Small intestine (tissue), 7 donors: ENCODE measurements around the gene SH3RF1. TPM values are rescaled to one million over a fixed set of nuclear protein-coding genes. Genes with fewer than 3 reads are reported as not detected.

Experiments
- DNase-seq, 2 donors: peaks; one replicate each; pipeline versions ENCODE4 v3.0.0 to v3.0.0-alpha.2; 2013
- FAIRE-seq: peaks from 2 replicates; lab custom pipeline; 2012; peaks lifted over from hg19 to GRCh38; lab: Jason Lieb, UNC
- H3K27ac ChIP-seq, 3 donors: one replicate each; pipeline ENCODE4 v1.5.1; 2013; ENCODE audit warnings: low read length in 2 of 3, mild to moderate bottlenecking in 2 of 3, control low read depth in 1 of 3, inconsistent platforms in 1 of 3, low read depth in 1 of 3, moderate library complexity in 1 of 3
- H3K27me3 ChIP-seq, 3 donors: one replicate each; pipeline ENCODE4 v1.6.1; 2013; ENCODE audit warnings: low read length in 3 of 3, inconsistent platforms in 1 of 3; ENCODE audit not compliant: control insufficient read depth in 3 of 3, insufficient read depth in 3 of 3
- H3K36me3 ChIP-seq, 3 donors: one replicate each; pipeline ENCODE4 v1.6.1; 2013; ENCODE audit warnings: low read length in 3 of 3, inconsistent platforms in 1 of 3, low read depth in 1 of 3, mild to moderate bottlenecking in 1 of 3, moderate library complexity in 1 of 3; ENCODE audit not compliant: control insufficient read depth in 3 of 3, insufficient read depth in 2 of 3
- H3K4me1 ChIP-seq, 3 donors: one replicate each; pipeline ENCODE4 v1.6.1; 2013; ENCODE audit warnings: low read length in 2 of 3, inconsistent platforms in 1 of 3, low read depth in 1 of 3, mild to moderate bottlenecking in 1 of 3, moderate library complexity in 1 of 3; ENCODE audit not compliant: control insufficient read depth in 3 of 3, insufficient read depth in 2 of 3
- H3K4me3 ChIP-seq, 3 donors: one replicate each; pipeline ENCODE4 v1.5.1; 2013; ENCODE audit warnings: low read length in 3 of 3, control low read depth in 1 of 3, inconsistent platforms in 1 of 3, low read depth in 1 of 3, mild to moderate bottlenecking in 1 of 3, moderate library complexity in 1 of 3
- H3K9me3 ChIP-seq, 2 donors: one replicate each; pipeline ENCODE4 v1.6.1; 2013; ENCODE audit warnings: low read depth in 1 of 2, low read length in 1 of 2; ENCODE audit not compliant: control insufficient read depth in 2 of 2, insufficient read depth in 1 of 2
- WGBS, 3 donors: extraction: QIAGEN DNeasy Blood & Tissue Kit; methylation state at CpG; one replicate each; pipeline ENCODE4 v1.1.7; 2013; 5-methylcytosine and 5-hydroxymethylcytosine counted together
- polyA plus RNA-seq, 4 donors: library from polyadenylated mRNA; stranded (reverse) in 3 of 4; unstranded in 1 of 4; fragments of 200-250 nt in 3 of 4; fragments of 120-200 nt in 1 of 4; gene quantifications; one replicate each; pipeline versions ENCODE4 v1.2.1 to v1.2.3, GENCODE V29; 2013
- donor health status: healthy with polysubstance abuse.
- donor health status: control.
- donor health status: control.
- donor health status: Bipolar disorder and iron deficiency.
- donor health status: healthy.

SH3RF1 gene
- polyA plus RNA-seq, 4 donors: 10.7 to 35.6 (median 11.5) TPM

- WGBS, 3 donors: 94 to 95% (median 94%) methylated on average over 16 of the region's 16 CpGs
- Histone ChIP-seq H3K4me3 (no peak overlapping the region), H3K27ac (no peak overlapping the region), H3K36me3 (peaks cover 0 to 42% (median 13%) of the 10 kb centered on the region in 3 donors), H3K9me3 (no peaks in the 10 kb centered on the region), H3K4me1 (no peaks in the 10 kb centered on the region), H3K27me3 (no peaks in the 10 kb centered on the region)
- DNase-seq: no peak
- FAIRE-seq: no peak
Observed at GRCh38 chr4:169106696-169107229, 164.0 kb downstream of the SH3RF1 start.

- Histone ChIP-seq H3K27ac (no peak overlapping the region), H3K36me3 (peaks cover 0 to 41% (median 15%) of the 10 kb centered on the region in 3 donors), H3K27me3 (no peaks in the 10 kb centered on the region), H3K4me1 (no peaks in the 10 kb centered on the region), H3K4me3 (no peak overlapping the region), H3K9me3 (no peaks in the 10 kb centered on the region)
- FAIRE-seq: no peak
- DNase-seq: no peak
- 92 to 94% (median 93%) methylated on average over 6 of the region's 6 CpGs for WGBS, 3 donors
Observed at GRCh38 chr4:169105620-169106019, 165.1 kb downstream of the SH3RF1 start.

DNA sequence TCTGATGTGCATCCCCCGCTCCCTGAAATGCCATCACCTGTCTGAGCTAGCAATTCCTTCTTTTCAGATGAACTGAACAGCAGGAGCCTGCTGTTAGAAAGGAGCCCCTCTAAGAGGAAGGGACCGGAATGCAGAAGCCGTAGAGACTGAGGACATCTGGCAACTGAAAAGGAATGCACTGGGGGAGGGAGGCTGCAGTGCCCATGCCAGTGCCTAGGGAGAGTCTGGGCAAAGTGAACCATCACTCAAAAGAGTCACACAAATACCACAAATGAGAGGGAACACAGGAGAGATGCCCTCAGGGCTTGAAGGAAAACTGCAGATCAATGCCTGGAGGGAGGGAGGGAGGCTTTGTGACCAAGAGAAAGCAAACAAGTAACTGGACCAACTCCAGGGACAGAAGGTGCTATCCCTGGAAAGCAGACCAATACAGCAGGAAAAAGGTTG, 166.8 kb downstream of the SH3RF1 start:
- no peaks in the 10 kb centered on the region for H3K4me1 ChIP-seq
- 83 to 93% (median 87%) methylated on average over 3 of the region's 3 CpGs for WGBS, 3 donors
- FAIRE-seq (no peak), DNase-seq (no peak)
- H3K27ac ChIP-seq: no peak overlapping the region
- no peak overlapping the region for H3K4me3 ChIP-seq
- H3K9me3 ChIP-seq: no peaks in the 10 kb centered on the region
- peaks cover 0 to 37% (median 14%) of the 10 kb centered on the region in 3 donors for H3K36me3 ChIP-seq
- H3K27me3 ChIP-seq: no peaks in the 10 kb centered on the region

- H3K36me3 ChIP-seq: peaks cover 0 to 40% (median 11%) of the 10 kb centered on the region in 3 donors
- no peak overlapping the region for H3K4me3 ChIP-seq
- H3K27me3 ChIP-seq: no peaks in the 10 kb centered on the region
- H3K4me1 ChIP-seq: no peaks in the 10 kb centered on the region
- H3K9me3 ChIP-seq: peaks cover 0 to 3% of the 10 kb centered on the region in 2 donors
- FAIRE-seq: no peak
- H3K27ac ChIP-seq: no peak overlapping the region
- DNase-seq: no peak
- 83 to 93% (median 88%) methylated on average over 2 of the region's 2 CpGs for WGBS, 3 donors
Observed at GRCh38 chr4:169102026-169102425, 168.7 kb downstream of the SH3RF1 start.

DNA sequence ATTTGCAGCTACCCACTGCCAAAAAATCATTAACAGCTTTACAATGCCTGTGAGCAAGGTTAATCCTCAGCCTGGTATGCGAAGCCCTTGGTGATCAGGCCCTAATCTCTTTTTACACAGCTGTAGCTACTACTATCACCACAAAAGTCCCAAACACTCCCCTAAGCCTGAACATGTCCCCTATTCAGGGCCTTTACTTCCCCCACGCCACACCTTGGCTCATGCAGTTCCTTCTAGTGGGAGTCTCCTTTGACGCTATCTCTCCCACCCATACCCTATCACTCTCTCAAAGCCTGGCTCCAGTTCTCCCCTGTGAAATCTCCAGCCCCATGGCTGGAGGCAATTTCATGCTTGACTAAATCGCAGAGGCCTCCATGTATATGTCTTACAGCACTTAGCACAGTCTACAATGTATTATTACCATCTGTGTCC, 170.1 kb downstream of the SH3RF1 start:
- WGBS, 3 donors: 93 to 97% (median 96%) methylated on average over 4 of the region's 4 CpGs
- FAIRE-seq (no peak), DNase-seq (no peak)
- peaks cover 0 to 33% (median 11%) of the 10 kb centered on the region in 3 donors for H3K36me3 ChIP-seq
- no peak overlapping the region for H3K27ac ChIP-seq
- peaks cover 0 to 3% of the 10 kb centered on the region in 2 donors for H3K9me3 ChIP-seq
- no peaks in the 10 kb centered on the region for H3K4me1 ChIP-seq
- no peak overlapping the region for H3K4me3 ChIP-seq
- no peaks in the 10 kb centered on the region for H3K27me3 ChIP-seq

GRCh38 chr4:169099771-169100180, 171.0 kb downstream of the SH3RF1 start:
- peaks cover 0 to 33% (median 15%) of the 10 kb centered on the region in 3 donors for H3K36me3 ChIP-seq
- 43 to 74% (median 66%) methylated on average over 3 of the region's 3 CpGs for WGBS, 3 donors
- DNase-seq (no peak), FAIRE-seq (no peak)
- peak overlapping the region in 2 of 3 donors; percentile 14 to 34 for H3K27ac ChIP-seq
- no peaks in the 10 kb centered on the region for H3K4me1 ChIP-seq
- peaks cover 0 to 3% of the 10 kb centered on the region in 2 donors for H3K9me3 ChIP-seq
- H3K27me3 ChIP-seq: no peaks in the 10 kb centered on the region
- no peak overlapping the region for H3K4me3 ChIP-seq

DNA sequence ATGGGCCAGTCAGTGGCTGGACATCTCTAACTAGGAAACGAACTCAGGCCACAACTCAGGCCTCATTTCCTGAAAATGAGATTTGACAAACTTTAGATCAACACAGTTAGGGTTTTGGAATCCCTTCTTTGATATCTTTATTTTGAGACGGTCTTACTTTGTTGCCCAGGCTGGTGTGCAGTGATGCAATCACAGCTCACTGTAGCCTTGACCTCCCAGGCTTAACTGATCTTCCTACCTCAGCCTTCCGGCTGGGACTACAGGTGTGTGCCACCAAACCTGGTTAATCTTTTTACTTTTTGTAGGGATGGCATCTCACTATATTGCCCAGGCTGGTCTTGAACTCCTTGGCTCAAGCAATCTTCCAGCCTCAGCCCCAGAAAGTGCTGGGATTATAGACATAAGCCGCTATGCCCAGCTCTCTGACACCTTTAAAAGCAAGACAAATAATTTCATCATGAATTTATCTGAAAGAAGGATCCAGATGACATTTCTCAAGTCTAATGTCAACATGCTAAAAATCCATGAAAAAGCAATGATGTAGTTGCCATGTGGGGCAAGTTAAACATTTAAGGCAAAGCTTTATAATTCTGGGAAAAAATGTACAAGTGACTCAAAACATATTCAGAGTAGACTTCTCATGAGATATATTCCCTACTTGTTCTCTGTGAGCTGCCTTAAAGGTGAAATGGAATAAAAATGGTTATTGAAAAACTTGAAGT, 171.6 kb downstream of the SH3RF1 start:
- Histone ChIP-seq H3K4me3 (no peak overlapping the region), H3K9me3 (peaks cover 0 to 3% of the 10 kb centered on the region in 2 donors), H3K27ac (no peak overlapping the region), H3K27me3 (no peaks in the 10 kb centered on the region), H3K36me3 (peaks cover 0 to 29% (median 15%) of the 10 kb centered on the region in 3 donors), H3K4me1 (no peaks in the 10 kb centered on the region)
- no peak for FAIRE-seq
- no peak for DNase-seq
- WGBS, 3 donors: 83 to 87% (median 86%) methylated on average over 4 of the region's 4 CpGs

DNA sequence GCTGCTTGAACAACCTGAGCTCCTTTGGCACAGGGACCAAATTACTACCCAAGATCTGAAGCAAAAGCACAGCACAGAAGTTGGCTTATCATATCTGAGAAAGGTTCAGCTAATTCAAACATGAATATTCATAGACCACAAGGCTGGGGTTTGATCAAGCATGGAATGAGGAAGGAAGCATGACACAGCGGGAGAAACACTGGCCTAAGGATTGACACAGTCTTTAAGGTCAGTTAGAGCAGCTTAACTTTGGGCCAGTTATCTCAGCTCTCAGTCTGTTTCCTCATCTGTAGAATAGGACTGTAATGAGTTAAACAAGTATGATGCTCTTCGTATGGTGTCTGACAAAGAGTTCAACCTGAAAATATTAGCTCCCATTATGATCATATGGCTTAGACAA, 172.2 kb downstream of the SH3RF1 start:
- peaks cover 0 to 25% (median 12%) of the 10 kb centered on the region in 3 donors for H3K36me3 ChIP-seq
- WGBS, 3 donors: 72 to 80% (median 77%) methylated on average over 2 of the region's 2 CpGs
- H3K27ac ChIP-seq: no peak overlapping the region
- H3K4me3 ChIP-seq: no peak overlapping the region
- peaks cover 0 to 3% of the 10 kb centered on the region in 2 donors for H3K9me3 ChIP-seq
- DNase-seq (no peak), FAIRE-seq (no peak)
- no peaks in the 10 kb centered on the region for H3K27me3 ChIP-seq
- no peaks in the 10 kb centered on the region for H3K4me1 ChIP-seq
